Central memory CD4-positive, alpha-beta T cell (primary cell): ENCODE data around the gene AK8.

ENCODE experiments used
- DNase-seq: peaks from one replicate; pipeline ENCODE4 v3.0.0; 2022
- total RNA-seq, 3 experiments: gene quantifications; one replicate each; lab custom pipeline; 2026; lab: John Stamatoyannopoulos, UW

The AK8 gene, protein sequence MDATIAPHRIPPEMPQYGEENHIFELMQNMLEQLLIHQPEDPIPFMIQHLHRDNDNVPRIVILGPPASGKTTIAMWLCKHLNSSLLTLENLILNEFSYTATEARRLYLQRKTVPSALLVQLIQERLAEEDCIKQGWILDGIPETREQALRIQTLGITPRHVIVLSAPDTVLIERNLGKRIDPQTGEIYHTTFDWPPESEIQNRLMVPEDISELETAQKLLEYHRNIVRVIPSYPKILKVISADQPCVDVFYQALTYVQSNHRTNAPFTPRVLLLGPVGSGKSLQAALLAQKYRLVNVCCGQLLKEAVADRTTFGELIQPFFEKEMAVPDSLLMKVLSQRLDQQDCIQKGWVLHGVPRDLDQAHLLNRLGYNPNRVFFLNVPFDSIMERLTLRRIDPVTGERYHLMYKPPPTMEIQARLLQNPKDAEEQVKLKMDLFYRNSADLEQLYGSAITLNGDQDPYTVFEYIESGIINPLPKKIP
- 0 to 0.58 (median 0.07) reads per million in 3 experiments for total RNA-seq

DNA sequence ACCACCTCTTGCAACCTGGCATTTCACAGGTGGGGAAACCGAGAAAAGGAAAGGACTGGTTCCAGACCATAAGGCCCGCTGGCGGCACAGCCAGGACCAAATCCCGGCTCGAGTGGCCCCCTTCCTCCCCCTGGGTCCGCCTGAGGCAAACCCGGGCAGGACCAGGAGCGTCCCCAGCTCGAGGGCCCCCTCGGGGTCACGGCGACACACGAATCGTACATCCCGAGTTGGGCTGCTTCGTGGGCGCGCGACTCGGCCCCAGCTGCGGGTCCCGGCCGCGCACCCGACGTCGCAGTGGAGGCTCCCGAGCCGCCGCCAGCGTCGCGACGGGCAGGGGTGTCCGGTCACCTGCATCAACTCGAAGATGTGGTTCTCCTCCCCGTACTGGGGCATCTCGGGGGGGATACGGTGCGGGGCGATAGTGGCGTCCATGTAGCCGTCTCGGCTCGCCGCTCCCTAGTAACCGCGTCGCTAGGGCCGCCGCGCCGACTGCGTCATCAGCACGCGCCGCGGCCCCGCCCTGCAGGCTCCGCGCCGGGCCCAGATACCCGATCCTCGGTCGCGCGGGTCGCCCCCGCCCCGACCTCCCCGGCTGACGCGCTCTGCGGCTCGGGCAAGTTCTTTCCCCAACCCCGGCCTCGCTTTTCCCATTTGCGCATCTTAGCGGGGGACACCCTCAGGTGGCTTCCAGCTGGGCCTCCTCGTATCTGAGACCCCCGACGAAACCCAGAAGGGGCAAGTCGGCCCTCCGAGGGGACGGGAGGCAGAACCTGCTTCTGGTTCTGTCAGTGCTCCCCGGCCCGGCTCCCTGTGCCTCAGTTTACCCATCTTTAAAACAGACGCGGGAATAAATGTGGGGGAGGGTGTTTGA is at the start of gene AK8:
AK8 (minus strand) TSS at position 461 of the 871 bp plus-strand sequence; CDS start at position 432, 29 bp downstream.
- peak; percentile 78 for DNase-seq

DNA sequence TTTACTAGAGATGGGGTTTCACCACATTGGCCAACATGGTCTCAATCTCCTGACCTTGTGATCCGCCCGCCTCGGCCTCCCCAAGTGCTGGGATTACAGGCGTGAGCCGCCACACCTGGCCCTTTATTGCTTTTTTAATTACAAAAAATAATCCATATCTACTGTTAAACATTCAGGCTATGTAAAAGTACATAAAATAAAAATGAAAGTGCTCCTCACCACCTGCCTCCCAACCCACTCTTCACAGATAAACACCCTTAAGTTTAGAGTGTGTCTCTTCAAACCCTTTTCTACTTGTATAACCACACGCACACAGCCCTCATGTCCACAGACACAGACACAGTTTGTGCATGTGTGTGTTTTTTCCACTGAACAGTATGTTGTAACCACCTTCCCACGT is 49.6 kb upstream of the AK8 start:
- DNase-seq: no peak

DNA sequence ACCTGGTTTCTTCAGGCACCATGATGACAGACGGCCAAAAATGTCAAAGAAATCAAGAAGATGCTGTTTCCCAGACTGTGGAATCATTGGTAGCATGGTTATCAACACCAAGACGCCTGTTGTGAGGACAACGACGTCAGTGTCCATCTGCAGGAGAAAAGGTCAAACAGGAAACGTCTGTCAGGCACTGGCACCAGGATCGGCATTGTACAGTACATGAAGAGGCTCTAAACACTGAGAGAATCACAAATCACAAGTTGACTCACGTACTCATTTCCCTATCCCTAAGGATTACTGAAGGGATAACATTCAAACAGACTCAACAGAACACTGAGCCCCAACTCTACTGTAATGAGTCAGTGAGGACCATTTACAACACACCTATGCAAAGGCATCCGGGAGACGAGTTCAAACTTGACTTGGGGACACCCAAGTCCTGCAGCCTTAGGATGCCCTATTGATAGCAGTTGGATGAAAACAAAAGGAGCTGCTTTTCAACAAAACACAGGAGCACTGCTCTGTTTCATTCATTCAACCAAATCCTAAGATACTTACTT is 45.3 kb upstream of the AK8 start:
- DNase-seq: no peak

DNA sequence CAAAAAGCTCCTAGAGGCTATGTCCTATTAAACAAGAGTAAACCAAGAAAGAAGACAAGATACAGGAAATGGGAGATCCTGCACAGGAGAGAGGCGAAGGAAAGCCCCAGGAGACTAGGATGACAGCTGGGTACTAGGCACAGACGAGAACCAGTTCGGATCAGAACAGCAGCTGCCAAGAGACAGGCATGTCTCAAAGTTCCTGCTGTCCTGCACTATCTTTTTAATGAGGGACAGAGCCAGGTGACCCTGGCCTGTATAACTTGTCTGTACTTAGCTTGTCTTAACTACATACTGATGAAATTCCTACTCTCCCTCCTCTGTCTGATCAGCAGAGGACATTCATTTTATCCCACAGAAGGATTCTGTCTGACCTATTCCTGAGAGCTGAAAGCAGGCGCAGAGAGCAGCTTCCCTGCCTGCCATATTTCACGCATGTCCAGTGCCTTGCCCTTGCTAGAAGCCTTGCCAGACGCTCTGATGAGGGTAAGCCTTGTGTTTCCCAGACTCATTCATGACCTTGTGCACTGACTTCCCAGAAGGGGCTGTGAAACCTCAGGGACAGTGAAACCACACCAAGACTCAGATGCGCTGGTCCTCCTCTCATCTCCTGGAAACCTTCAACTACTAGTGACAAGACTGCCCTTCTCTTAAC is 41.7 kb upstream of the AK8 start:
- no peak for DNase-seq

DNA sequence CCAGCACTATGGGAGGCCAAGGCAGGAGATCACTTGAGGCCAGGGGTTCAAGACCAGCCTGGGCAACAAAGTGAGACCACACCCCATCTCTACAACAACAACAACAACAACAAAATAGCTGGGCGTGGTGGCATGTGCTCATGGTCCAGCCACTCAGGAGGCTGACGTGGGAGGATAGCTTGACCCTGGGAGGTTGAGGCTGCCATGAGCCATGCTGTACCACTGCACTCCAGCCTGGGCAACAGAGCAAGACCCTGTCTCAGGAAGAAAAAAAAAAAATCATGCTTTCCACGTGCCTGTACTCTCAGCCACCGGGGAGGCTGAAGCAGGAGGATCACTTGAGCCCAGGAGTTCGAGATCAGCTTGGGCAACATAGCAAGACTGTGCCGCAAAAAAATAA is 36.8 kb upstream of the AK8 start:
- DNase-seq: no peak

DNA sequence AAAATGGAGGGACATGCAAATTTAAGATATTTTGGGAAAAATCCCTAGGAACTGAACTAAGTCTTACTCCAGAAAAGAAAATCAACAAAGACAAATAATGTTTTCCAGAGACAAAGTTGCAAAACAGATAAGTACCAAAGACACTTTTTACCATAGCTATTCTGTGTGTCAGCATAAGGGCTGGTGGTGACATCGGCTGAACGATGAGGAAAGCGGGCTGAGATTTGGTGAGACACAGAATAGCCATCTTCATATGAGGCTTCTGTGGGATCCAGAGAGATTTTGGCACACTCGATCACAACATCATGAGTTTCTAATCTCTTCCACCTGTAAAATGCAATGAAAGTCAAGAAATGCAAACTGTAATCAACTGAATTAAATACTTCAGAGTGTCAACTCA is 34.0 kb upstream of the AK8 start:
- DNase-seq: no peak

DNA sequence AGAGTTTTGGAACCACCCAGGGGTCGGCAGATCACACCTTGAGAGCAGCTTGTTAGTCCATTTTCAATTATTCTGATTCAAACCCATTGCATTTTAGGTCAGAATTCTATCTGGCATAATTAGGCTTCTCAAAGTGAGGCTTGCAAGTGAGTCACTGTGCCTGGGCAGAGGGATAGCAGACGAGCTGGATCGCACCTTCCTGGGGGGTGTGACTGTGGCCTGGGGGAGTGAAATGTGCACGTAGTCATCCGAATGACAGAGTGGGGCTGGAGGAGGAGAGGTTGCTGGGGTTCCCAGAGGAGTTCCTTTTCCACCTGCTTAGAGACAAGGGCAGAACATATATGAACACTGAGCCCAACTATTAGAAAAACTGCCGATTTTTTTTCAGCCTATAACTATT is 32.3 kb upstream of the AK8 start:
- DNase-seq: no peak

DNA sequence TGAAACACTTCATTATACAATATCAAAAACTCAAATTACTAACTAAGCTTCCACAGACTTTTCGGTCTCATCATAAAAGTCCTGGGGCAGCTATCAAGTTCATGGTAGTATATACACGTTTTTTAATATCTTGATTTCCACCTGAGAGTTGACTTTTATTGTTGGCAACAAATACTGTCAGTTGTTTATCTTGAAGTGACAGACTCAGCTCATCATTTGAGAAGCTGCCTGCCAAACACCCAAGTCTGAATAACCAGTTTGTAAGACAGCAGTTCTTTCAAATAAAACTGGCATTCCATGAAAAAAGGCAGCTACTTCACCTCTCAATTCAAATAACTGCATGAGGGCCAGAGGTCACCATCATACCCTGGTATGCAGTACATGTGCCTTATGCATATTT is 31.2 kb upstream of the AK8 start:
- DNase-seq: no peak

DNA sequence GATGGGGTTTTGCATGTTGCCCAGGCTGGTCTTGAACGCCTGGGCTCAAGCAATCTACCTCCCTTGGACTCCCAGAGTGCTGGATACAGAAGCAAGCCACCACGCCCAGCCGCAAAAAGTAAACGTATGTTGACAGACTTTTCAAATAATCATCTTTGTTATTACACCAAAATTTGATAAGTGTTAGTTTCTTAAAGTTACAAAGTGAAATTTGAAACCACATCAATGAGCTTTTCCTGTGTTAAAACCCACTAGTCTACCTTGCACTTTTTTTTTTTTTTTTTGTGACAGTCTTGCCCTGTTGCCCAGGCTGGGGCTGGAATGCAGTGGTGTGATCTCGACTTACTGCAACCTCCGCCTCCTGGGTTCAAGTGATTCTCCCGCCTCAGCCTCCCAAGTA is 30.6 kb upstream of the AK8 start:
- DNase-seq: peak; percentile 58

DNA sequence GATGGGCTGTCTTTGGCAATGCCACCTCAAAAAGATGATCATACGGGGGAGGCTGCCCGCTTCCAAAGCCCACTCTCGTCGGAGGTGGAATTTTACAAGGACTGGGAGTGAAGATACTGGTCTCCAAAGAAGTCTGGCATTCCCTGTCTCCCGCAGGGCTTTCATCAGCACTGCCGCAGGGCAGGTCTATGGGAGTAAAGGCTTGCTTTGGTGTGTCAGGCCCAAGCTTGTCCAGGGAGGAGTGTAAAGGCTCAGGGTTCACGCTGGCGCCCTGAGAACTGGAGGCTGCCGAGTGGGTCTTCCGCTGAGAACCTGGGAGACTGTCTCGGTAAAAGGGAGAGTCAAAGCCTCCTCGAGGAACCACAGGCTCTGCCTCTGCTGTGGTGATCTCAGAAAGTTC is 27.6 kb upstream of the AK8 start:
- no peak for DNase-seq

DNA sequence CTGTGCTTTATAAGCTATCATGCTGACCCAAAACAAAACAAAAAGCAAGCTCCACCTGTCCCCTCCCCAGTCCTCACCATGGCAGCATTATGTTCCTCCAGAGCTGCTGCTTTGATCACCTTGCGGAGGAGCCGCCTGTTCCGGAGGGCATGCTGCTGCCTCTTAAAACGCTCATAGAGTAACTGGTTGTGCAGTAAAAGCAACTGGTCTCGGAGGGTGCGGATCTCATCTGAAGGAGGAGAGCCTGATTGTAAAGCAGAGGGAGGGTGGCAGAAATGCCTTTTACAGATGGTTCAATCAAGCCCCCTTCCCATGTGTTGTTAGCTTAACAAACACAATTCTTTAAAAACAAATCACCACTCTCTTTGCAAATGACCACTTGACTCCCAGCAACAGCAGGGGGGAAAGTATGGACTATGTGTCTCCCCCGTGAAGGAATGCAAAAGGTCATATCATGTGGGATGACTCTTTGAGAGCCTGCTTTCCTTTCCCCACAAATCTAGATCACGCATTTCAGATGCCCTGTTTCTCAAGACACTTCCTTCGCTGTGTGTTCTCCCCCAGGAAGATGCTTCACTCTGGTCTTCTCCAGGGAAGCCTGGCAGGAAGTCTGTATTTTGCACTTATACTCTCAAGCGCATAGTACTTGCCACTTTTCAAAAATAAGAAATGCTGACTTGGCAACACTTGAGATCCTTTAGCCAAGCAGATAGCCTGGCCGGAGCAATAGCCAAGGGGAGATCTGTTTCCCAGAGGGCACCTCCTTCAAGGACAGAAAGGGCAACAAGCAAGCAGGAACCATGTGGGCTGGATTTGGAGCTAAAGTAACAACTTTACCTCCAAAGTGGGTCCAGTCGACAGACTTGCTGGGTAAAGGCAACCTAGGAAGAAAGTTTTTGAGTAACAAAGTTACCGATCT is 25.7 kb upstream of the AK8 start:
- DNase-seq: no peak

DNA sequence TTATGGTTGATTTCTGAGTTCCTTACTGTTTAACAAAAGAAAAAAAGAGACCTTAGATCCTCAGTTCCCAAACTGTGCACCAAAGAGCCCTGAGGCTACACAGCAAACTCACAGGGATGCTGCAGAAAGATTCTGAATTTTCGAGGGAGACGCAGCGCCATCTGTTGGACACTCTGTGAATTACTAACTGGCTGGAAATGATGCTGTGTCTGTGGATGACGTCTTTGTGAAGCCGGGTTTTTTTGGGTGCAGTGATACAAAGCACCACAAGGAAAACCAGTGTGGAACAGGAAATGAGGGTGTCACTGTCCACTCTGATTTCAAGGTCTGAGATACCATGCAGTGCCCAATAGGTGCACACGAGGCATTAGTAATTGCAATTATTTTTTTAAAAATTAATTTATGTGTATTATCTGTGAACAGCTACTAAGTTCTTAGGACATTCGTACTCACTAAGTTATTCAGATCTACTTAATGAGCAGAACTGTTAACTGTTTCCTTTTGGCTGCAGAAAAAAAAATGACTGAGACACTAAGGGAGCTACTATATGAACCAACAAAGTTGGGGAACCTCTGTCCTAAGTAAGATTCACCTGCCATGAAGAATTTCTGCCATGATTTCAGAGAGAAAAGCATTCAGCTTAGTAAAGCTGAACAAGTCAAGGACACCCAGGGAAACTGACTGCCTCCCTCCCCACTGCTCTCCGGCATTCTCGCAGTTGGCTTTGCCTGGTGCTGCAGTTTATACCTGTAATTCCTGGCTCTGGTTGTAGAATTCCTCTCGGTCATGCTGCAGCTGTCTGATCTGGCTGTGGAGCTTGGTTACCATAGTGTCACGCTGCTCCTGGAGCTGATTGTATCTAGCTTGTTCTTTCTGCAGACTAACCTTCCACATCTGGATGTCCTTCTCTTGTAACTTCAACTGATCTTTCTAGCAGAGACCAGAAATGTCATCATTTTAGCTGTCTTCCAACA is 24.1 kb upstream of the AK8 start:
- peak; percentile 75 for DNase-seq

DNA sequence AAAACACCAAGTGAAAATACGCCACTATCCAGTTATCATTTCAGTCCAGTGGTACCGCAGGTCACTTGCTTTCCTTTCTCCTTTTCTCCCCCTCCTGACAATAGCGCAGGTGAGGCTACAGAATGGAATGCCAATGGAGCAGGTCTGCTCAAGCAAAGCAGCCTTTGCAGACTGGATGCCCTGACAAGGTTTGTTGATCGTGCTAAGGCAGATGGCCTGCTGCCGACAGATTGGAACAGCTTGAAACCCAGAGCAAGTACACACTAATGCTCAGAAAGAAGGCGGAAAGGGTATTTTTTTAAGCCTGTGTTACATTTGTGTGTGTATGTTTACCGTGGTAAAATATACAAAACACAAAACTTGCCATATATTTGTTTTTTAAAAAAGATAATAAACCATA is 20.0 kb upstream of the AK8 start:
- DNase-seq: no peak

DNA sequence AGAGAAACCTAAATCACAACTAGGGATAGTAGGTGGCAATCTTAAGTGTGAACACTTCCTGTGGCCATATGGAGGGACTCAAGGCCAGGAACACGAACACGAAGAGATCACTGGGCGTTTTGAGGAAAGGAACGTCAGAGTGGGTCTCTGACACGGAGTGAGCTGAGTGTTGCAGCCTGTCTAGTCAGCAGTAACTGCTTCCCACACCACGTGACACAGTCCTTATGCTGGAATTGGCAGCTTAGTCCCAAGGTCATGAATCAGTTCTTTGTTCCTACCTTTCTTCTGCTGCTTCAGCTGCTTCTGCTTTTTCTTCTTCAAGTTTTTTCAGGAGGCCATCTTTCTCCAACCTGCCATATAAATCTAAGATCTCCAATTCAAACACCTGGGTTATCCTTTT is 18.8 kb upstream of the AK8 start:
- DNase-seq: no peak

DNA sequence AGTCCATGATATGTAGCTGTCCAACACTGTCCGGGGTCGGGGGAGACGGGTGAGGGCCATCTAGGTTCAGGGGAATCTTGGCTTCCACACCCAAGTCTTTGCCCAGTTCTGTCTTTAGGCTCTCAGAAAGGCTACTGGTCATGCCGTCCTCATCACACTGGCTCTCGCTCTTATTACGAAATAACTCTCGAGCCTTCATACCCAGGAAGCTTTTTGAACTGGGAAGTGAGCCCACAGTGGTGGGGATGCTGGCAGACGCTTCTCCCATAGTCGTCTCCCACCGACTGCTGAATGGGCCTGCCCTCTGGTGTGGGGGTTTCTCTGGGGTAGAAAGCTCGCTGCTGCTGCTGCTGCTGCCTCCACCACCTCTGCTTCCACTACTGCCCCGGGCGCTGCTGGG is 18.2 kb upstream of the AK8 start:
- DNase-seq: no peak

DNA sequence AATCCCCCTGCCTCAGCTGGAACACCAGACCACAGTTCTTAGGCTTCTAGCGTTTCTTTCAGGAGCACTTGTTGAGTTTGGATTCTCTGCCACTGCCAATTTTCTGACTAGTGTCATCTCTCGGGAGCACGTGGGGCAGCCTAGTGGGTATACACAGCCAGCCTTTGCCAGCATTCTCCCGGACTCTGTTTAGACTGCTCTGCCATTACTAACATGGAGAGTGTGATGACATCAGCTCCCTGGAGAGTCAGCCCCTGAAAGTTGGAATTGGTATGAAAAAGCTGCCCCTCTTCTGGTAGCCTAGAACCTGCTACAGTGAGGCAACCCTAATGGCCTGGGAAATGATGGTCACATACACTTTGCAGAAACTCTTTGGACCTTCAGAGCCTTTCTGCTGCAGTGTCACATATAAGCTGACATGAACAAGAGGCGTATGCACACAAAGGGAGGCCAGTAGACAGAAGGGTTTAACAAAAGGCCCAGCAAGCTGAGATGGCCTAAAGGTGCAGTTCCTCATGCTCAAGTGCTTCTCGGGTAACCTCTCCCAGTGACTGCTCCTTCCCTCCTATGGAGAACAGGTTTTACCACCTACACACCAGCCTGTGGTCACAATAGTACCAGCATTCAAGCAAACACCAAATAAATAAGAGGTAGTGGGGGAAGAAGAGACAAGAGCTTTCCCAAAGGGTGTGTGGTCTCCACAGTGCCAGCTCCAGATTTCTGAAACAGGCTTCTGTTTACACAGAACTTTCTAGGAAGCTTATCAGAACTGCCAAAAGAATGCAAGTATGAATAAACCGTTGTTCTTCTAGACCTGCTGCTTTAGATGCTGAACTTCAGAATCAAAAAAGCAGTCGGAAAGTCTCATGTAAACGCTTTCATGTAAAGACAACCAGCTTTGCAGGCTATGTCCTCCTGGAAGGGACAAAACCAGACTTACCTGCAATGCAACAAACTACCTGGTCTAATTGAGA is 17.1 kb upstream of the AK8 start:
- DNase-seq: no peak

DNA sequence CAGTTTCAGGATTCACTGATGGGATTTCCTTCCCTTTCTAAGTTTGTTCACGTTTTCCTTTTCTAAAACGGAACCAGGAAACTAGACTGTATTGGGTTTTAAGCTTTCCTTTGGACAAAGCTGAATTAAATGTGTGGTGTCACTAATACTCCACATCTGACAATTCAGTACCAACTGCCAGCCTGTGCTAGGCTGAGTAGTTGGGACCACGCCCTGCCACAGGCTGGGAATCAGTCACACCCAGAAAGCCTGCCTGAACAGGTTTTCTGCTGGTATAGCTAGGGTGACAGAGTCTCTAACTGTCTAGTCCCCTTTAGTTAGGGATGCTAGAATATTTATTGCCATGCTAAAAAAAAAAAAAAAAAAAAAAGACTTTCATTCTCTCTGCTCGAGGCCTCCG is 16.3 kb upstream of the AK8 start:
- no peak for DNase-seq

DNA sequence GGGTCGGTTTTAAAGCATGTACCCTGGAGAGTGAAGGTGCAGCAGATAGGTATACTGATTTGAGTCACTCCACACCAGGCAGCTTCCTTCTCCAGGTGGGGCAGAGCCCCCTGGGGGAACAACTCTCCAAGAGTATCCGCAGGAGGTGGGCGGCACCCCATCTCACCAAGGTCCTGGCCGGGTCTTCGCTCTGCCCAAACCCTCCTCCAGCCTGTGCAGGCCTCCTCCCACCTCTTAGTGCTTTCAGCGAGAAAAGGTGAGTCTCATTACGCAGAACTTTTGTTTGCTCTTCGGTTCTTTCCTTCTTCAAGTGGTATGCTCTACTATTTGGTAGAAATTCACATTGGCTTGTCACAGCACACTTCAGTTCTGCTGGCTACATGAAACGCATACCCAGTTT is 14.3 kb upstream of the AK8 start:
- no peak for DNase-seq

DNA sequence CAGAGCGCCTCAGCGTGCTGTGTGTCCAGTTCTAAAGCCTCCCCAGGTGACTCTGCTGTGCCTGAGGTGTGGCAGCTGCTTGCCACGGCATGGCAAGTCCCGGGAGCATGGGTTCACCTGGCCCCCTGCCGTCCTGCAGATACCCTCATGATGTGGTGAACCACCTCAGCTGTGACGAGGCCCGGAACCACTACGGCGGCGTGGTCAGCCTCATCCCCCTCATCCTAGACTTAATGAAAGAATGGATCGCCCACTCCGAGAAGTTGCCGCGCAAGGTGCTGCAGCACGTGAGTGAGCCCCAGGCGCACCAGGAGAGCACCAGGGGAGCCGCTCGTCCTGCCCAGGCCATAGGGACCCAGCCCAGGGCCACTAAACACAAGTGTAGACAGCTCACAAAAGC is 10.1 kb upstream of the AK8 start:
- no peak for DNase-seq
